WERI-Rb-1 (cell line): ENCODE measurements around the gene DGCR8.

Experiments used
- DNase-seq: peaks from one replicate; pipeline ENCODE4 v3.0.0-alpha.2; 2020
- H3K27ac ChIP-seq: fragments of 250-450 bp; sonication (Bioruptor Pico); 2 replicates; pipeline ENCODE4 v1.5.1; 2020; ENCODE audit warnings: mild to moderate bottlenecking, moderate library complexity
- H3K27me3 ChIP-seq: fragments of 250-450 bp; sonication (Bioruptor Pico); 2 replicates; pipeline ENCODE4 v1.5.1; 2021; ENCODE audit warnings: mild to moderate bottlenecking, low read depth, moderate library complexity; ENCODE audit not compliant: insufficient read depth, severe bottlenecking
- H3K36me3 ChIP-seq: fragments of 250-450 bp; sonication (Bioruptor Pico); 2 replicates; pipeline ENCODE4 v1.5.1; 2020; ENCODE audit warnings: mild to moderate bottlenecking, moderate library complexity
- H3K4me3 ChIP-seq: 2 replicates; pipeline ENCODE4 v1.5.1; 2011; ENCODE audit warnings: low read depth, mild to moderate bottlenecking, control low read depth, low read length
- H3K9me3 ChIP-seq: fragments of 250-450 bp; sonication (Bioruptor Pico); 2 replicates; pipeline ENCODE4 v1.5.1; 2021; ENCODE audit warnings: mild to moderate bottlenecking, moderate library complexity; ENCODE audit not compliant: severe bottlenecking
- CTCF ChIP-seq: IDR thresholded peaks from 2 replicates; pipeline ENCODE4 v1.5.1; 2011; ENCODE audit warnings: low read depth, mild to moderate bottlenecking, control low read depth, inconsistent platforms, low read length

Gene DGCR8

DNA sequence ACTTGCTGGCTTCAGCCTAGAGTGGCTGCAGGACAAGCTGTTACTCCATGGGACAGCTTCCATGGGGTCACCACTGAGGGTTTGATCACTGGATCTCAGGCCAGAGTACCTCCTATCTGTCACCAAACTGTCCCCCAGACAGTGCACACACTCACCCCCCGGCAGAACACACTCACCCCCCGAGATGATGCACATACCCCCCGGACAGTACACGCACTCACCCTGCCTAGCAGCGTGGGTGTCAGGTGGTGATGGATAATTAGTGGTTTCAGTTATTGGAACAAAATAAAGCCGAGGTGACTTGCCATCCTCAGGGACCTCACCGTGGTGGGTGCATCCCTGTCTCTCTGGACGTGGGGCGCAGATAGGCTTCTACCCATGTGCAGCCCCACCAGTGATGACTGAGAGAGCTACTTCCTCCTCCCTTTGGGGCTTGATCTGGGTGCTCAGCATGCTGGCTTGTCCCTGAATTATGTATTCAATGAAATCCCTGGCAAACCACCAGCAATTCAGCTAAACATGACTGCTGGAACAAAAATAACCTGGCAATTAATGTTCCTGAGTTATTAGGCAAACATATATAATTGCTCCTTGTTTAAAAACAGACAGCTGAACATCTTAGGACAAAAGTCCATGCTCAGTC is 40.2 kb upstream of the DGCR8 start:
- Histone ChIP-seq H3K27ac (no peak overlapping the region), H3K36me3 (no peaks in the 10 kb centered on the region), H3K4me3 (no peak overlapping the region), H3K9me3 (no peaks in the 10 kb centered on the region), H3K27me3 (no peaks in the 10 kb centered on the region)
- no peak for DNase-seq
- TF ChIP-seq CTCF, result no peak

DNA sequence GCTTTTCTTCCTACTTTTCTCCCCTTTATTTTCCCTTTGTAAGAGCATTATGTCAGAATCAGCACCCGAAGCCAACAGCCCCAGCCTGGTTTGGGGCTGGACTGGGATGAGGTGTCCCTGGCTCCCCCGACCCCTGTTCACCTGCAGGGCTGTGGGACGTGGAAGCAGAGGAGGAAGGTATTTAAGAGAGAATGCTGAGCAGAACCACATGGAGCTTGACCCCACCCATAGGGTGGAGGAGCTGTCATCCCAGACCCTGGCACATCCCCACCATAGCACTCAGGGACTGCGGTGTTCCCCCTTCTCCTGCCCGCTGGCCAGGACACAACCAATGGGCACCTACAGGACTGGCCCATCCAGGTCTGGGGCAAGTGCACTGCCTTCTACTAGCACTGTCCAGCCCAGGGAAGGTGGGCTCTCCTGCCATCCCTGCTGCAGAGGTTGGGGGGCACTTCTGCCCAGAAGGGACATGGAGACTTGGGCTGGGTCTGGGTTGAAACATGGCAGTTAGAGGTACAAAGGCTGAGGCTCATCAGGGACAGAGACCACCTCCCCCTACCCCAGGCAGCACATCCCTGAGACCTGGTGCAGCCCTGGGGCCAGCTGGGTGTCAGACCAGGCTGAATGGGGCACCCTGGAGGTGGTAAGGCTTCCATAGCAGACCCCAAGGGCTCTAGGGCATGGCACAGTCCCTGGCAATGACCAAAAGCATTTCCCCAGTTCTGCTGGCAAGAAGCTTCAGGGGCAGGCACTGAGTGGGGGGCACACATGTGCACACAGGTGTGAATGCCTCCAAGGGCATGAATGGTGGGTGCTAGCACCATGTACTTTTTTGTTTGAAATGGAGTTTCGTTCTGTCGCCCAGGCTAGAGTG is 39.5 kb upstream of the DGCR8 start:
- Histone ChIP-seq H3K4me3 (no peak overlapping the region), H3K27ac (no peak overlapping the region), H3K9me3 (no peaks in the 10 kb centered on the region), H3K36me3 (no peaks in the 10 kb centered on the region), H3K27me3 (no peaks in the 10 kb centered on the region)
- TF ChIP-seq CTCF, result no peak
- DNase-seq, result no peak

GRCh38 chr22:20043057-20043996 is 36.7 kb upstream of the DGCR8 start:
- no peaks in the 10 kb centered on the region for H3K36me3 ChIP-seq
- DNase-seq, result no peak
- H3K27ac ChIP-seq, result no peak overlapping the region
- no peak overlapping the region for H3K4me3 ChIP-seq
- no peaks in the 10 kb centered on the region for H3K27me3 ChIP-seq
- no peak for TF ChIP-seq CTCF
- H3K9me3 ChIP-seq, result no peaks in the 10 kb centered on the region

DNA sequence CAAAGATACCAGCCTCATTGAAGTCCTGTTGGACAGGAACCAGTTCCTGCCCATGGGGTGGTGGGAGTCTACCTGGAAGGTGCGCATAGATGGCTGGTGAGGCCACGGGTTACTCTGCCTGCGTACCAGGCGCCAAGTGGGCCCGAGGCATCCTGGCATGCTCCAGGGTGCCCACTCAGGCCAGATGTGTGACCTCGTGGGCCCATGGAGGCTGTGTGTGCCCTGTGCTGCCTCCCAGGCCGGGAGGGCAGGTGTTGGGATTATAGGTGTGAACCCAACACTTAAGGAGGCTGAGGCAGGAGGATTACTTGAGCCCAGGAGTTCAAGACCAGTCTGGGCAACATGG is 36.1 kb upstream of the DGCR8 start:
- Histone ChIP-seq H3K27me3 (no peaks in the 10 kb centered on the region), H3K27ac (no peak overlapping the region)
- TF ChIP-seq CTCF, result no peak

DNA sequence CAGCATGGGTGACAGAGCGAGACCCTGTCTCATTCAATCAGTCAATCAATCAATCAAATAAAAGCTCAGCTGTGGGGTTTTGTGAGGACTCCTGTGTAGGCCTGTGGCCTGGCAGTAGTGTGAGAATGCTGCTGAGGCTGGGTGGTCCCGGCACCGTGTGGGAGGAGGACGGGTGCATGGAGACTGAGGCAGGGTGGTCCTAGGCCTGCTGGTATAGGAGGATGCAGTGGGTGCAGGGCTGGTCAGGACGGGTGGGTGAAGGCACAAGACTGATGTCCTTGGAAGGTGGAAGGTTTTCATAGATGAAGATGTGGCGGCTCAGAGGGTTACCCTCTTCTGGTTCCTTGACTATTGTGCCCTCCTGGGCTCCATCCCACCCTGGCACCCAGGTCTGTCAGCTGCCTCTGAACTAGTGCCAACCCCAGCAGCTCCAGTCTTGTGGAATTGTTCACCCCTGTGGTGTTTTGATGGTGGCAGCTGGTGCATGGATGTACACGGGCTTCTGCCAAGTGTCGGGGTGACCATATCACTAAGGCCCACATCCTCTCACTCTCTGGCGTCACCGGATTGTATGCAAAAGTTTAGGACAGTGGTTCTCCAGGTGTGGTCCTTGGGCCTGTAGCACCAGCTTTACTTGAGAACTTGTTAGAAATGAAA is 35.4 kb upstream of the DGCR8 start:
- DNase-seq, result no peak
- no peaks in the 10 kb centered on the region for H3K36me3 ChIP-seq
- TF ChIP-seq CTCF, result no peak
- H3K4me3 ChIP-seq, result no peak overlapping the region
- H3K27ac ChIP-seq, result no peak overlapping the region
- H3K27me3 ChIP-seq, result no peaks in the 10 kb centered on the region
- H3K9me3 ChIP-seq, result no peaks in the 10 kb centered on the region

More for the DNA sequence above, 36.1 kb upstream of the DGCR8 start:
- Histone ChIP-seq H3K36me3 (no peaks in the 10 kb centered on the region), H3K9me3 (no peaks in the 10 kb centered on the region), H3K4me3 (no peak overlapping the region)
- no peak for DNase-seq
